ENCODE measurements around the gene NDFIP2. TPM values are rescaled to one million over a fixed set of nuclear protein-coding genes. Genes with fewer than 3 reads are reported as not detected.

NDFIP2 gene
- total RNA-seq, 1 experiment from 2014 or later: 26.9 TPM

DNA sequence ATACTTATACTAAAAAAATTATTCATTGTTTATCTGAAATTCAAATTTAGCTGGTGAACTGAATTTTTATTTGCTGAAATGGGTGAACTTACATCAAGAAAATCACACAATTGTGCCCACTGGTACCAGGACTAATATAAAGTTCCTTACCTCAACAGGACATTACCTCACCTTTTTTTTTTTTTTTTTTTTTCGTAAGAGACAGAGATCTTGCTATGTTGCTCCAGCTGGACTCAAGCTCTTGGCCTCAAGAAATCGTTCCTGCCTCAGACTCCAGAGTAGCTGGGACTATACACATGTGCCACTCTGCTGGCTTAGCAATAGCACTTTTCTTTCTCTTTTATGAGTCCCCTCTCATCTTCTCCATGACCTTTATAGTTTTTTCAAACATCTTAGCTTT is 22.5 kb upstream of the NDFIP2 start:
- no peak for DNase-seq (ENCODE audit: low spot score)

DNA sequence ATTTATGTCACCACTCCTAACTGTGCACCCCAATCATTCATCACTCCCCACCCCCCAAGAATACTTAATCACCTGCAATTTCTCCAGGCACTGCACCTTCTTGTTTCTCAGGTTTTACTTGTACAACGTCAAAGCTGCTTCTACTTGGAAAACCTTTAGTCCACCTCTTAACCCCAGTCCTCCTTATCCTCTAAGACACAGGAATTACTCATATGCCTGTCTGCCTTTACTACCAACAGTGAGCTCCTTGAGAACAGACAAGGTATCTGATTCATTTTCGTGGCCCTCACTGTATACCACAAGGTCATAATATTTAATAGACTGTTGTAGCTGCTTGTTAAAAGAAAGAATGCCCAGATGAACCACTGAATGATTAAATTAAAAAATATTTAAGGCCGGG is 21.0 kb upstream of the NDFIP2 start:
- no peak for DNase-seq (ENCODE audit: low spot score)

DNA sequence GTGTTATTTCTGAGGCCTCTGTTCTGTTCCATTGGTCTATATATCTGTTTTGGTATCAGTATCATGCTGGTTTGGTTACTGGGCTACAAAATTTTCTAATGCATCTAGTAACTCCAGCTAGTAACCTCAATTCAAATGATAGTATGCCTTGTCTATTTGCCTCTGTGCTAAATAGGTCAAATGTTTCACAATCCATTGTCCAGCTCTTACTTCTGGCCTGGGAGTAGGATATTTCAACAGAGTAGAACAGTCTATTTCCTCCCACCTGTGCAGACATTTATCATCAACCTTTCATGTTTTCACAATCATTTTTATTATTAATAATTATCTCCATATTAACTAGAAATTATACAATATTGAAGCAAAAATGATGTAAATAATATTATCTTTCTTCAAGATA is 18.1 kb upstream of the NDFIP2 start:
- DNase-seq (ENCODE audit: low spot score): no peak

DNA sequence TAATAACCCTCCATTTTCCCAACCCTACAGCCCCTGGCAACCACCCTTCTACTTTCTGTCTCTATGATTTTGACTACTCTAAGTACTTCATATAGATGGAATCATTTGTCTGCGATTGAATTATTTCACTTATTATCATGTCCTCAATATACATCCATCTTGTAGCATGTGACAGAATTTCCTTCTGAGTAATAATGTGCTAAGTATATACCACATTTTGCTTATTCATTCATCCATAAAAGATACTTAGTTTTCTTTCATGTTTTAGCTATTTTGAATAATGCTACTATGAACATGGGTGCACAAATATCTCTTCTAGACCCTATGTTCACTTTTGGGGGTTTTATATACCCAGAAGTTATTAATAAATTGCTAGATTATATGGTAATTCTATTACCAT is 17.4 kb upstream of the NDFIP2 start:
- no peak for DNase-seq (ENCODE audit: low spot score)

DNA sequence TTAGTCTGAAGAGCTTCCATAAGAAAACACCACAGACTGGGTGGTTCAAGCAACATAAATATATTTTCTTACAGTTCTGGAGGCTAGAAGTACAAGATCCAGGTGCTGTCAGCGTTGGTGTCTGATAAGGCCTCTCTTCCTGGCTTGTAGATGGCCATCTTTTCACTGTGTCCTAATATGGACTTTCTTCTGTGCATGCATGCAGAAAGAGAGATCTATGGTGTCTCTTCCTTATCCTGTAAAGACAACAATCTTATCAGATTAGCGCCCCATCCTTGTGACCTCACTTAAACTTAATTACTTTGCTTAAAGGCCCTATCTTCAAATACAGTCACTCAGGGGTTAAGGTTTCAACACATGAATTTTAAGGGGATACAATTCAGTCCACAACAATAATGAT is 14.1 kb upstream of the NDFIP2 start:
- no peak for DNase-seq (ENCODE audit: low spot score)

DNA sequence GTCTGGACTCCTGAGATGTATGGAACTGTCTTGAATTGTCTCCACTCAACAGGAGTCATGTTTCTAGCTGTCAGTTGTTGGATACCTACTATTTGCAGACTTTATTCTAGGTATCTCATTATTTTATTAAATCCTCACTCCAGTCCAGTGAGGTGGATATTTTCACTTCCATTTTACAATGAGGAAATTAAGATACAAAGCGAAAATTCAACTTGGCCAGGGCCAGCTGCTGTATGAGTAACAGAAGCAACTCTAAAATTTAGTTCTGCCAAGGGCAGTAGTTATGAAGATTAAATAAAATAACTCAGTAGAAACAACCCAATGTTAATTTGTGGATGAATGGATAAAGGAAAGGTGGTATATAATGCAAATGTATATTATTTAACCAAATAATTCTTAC is 12.6 kb upstream of the NDFIP2 start:
- no peak for DNase-seq (ENCODE audit: low spot score)

DNA sequence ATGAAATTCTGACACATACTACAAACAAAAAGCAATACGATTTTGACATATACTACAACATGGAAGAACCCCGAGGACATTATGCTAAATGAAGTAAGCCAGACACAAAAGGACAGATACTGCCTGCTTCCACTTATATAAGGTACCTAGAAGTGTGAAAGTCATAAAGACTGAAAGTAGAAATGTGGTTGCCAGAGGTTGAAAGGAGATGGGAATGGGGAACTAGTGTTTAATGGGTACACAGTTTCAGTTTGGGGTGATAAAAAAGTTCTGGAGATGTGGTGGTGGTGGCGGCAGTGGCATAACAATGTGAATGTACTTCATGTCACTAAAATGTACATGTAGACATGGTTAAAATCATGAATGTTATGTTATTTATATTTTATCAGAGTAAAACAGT is 12.1 kb upstream of the NDFIP2 start:
- DNase-seq (ENCODE audit: low spot score): no peak

DNA sequence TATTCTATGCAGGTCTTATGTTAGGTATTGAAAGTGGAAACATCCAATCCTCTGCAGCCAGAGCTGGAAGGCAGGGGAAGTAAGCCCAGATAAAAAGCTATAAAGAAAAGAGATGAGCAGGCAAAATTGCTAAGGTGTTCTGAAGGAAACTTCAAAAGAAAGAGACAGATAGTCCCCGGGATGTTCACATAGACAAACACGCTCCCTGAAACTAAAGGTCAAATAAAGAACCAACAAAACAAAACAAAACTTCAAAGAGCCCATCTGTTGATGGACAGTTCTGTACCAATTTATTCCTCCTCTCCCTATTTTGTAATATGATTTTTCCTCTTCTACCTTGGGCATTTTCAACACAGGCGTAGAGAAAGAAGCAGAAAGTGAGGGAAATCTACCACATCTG is 11.3 kb upstream of the NDFIP2 start:
- no peak for DNase-seq (ENCODE audit: low spot score)

DNA sequence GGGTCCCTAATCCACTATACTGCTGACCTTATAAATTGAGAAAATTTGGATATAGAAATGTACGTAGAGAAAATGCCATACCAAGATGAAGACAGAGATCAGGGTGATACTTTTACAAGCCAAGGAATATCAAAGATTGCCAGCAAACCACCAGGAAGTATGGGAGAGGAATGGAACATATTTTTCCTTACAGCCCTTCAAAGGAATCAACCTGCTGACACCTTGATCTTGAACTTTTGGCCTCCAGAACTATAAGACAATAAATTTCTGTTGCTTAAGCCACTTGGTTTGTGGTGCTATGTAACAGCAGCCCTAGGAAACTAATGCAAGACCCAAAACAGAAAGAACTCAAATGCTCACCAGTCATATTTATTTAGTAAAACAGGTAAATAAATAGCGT is 10.3 kb upstream of the NDFIP2 start:
- no peak for DNase-seq (ENCODE audit: low spot score)

DNA sequence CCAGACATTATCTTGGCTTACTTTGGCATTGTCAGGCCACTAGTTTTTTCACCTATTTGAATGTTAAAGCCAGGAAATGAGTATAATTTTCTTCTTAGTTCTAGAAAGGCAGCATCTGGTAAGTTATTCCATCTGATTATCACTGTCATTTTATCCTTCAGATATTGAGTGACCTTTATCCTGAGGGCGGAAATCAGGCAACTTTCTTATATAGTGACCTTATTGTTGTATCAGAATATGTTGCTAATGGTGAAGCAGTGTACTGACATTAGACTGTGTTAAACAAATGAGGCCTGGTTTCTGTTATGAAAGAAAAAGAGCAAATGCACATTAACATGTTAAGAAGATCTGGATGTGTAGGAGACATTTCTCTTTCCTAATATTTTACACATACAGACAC is 5.4 kb upstream of the NDFIP2 start:
- DNase-seq (ENCODE audit: low spot score): no peak

DNA sequence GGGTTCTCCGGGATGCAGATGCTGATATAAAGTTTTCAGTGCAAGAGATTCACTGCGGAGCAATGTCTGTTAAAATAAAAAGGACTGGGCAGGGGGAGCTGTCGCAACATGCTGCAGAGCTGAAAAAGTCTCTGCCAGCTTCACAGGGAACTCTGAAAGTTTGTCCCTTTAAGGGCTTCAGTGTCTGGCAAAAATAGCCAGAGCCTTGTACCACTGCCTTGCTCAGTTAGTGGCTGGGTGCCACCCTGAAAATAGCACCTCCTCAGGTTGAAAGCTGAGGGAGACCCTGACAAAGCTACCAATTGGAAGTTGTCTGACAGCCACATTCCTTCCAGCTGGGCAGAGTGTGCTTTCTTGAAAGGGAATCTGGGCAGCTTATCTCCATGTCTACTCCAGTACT is 3.0 kb upstream of the NDFIP2 start:
- no peak for DNase-seq (ENCODE audit: low spot score)

DNA sequence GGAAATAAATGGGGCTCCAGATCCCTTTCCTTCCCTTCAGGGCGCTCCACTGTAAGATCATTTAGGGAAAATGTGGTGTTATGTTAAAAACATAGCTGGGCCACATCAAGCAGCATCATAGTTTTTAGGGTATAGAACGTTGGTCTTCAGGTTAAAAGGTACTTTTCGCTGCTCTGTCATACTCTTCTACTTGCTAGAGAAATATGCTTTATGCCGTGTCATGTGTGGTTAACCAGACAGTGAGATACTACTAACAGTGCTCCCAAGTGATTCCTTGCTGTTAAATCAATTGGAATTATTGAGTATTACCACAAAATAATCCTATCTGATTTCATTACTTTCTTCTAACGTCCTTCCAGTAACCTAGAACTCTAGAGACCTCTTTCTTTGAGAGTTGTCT is 1.1 kb upstream of the NDFIP2 start:
- no peak for DNase-seq (ENCODE audit: low spot score)

DNA sequence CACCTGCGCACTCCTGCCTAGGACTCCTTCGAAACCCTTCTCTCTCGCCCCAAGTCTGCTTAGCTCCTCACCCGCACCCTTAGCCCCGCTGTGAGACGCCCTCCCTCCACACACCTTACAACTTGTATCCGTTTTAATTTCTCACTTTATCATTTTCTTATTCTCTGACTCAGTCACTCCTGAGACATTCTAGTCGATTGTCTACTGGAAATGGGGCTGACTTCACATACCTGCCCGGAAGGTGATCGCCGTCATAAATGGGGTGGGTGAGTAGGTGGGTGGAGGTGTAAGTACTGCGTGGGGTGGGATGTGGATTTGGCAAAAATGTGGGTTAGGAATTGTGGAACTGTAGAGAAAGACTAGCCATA is 714 bp downstream of the NDFIP2 start:
- DNase-seq (ENCODE audit: low spot score): peak; percentile 71

DNA sequence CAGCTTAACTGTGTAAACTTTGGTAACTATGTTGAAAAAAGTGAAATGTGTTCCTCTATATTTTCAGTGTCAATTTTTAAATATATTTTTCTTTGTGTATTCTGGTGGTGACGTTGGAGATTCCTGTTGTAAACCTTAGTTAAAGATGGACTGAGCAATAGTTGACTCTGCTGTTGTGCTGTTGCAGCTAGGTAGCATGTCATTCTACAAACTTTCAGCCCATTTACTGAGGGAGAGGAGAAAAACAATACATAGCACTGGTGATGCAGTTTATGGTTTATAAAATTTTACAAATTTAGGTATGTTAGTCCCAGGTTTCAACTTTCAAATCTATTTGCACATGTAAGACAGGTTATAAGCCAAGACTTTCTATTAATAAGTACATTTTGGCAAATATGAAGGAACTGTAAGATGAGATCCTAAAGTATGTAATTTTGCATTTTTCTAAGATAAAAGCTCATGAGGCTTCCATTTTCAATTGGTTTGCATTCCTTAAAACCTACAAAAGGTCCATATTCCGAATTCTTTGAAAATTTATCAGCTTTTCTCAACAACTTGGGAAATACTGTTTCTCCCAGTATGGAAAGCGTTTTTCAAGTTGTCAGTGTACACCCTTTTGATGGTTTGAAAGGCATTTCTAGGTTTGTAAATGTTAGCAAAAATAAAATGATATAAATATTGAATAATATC is 1.5 kb downstream of the NDFIP2 start:
- peak; percentile 38 for DNase-seq (ENCODE audit: low spot score)

DNA sequence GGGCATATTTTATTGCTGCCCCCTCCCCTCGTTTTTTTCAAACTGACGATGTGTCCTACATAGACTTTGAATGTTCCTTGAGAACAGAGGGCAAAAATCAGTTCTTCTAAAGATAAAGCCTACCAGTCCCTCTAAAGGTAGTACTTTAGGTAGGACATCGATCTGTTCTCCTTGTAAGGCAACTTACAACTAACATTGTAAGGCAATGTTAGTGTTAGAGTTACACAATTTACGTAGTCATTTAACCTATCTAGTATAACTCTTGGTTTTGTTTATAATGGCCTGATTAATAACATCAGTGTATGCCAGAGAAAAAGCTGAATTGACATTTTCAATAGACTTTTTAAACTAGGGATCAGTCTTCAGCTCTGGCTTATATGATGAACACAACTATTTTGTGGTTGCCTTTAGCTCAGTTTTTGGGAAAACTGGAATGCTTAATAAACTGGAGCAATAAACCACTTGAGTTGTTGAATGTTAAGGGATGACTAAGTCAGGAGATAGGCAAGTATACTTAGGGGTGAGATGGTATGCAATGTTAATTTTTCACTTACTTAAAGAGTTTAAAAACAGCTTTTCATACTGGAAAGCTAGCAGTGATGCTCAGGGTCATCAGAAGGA is 2.2 kb downstream of the NDFIP2 start:
- DNase-seq (ENCODE audit: low spot score): no peak

DNA sequence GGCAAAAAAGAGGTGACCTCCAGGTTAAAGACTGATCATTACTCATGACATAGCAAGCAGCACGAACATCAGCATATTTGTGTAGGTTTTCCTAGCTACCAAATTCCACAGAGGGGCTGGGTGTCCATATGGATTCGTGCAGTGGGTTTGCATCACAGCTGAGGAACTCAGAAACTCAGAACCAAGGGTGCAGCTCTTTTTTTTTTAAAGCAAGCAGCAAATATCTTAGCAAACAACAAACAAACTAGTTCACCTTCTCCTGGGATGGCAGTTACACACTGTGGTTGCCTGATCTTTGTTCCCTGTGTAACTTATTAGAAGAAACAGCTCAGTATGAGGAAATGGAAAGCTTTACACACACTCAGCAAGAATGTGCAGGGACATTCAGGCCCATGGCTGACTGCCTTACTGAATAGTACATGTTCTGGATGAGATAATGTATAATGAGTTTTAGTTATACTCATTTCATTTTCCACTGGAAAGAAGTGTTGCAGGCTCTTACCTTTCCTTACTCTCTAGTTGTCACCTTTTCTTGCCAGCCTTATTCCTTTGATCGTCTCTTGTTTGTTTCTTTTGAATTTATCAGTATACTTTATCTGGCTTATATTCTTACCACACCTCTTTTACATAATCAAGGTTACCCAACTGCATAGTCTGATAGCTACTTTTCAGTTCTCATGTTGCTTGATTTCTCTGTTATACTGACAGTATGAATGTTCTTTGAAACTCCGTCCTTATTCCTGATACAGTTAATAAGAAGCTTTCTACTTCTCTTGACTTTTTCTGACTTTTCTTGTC is 4.3 kb downstream of the NDFIP2 start:
- DNase-seq (ENCODE audit: low spot score): peak; percentile 80

DNA sequence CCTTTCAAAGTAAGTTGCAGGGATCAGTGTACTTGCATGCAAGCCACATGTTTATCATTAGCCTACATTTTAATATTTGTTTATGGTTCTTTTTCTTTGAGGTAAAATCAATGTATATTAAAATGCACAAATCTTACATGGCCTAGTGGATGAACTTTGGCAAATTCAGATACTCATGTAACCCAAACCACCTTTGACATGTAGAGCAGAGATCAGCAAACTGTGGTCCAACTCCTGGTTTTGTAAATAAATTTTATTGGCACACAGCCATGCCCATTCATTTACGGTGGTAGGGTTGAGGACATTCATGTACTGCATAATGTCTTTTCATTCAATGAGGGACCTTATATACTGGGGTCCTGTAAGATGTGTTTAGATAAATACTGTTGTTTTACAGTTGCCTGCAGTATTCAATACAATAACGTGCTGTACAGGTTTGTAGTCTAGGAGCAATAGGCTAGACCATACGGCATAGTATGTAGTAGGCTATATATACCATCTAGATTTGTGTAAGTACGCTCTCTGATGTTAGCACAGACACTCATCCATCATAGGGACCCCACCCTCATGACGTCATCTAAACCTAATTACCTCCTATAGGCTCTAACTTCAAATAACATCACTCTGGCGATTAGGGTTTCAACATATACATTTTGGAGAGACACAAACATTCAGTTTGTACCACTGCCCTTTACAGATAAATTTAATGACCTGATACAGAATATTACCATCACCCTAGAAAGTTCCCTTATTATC is 5.7 kb downstream of the NDFIP2 start:
- no peak for DNase-seq (ENCODE audit: low spot score)

DNA sequence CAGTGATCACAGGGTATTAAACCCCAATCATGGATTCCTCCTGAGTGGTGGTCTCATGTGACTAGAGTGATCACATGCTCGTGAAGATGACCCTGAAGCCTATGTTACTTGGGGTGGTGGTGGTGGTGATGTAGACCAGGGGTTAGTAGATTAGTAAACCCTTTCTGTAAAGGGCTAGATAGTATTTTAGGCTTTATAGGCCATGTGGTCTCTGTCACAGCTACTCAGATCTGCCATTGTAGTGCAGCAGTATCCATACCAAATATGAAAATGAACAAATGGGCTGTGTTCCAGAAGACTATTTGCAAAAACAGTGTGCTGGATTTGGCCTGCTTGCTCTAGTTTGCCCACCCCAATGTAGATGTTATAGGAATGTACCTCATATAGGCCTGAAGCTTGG is 9.4 kb downstream of the NDFIP2 start:
- no peak for DNase-seq (ENCODE audit: low spot score)

DNA sequence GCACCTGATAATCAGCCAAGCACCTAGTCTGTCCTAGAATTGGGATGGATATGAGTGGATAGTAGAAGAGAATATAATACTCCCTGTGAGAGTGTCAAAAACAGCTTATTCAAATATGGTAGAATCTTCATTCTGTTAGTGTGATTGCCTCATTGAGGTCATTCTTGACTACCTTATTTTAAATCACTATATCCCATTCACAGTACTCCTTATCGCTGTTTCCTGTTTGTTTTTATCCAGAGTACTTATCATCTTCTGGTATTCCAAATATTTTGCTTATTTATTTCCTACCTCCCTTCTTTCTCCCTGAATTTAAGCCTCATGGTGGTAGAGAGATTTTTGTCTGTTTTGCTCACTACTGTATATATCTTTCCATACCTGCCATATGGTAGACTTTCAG is 9.9 kb downstream of the NDFIP2 start:
- DNase-seq (ENCODE audit: low spot score): no peak

DNA sequence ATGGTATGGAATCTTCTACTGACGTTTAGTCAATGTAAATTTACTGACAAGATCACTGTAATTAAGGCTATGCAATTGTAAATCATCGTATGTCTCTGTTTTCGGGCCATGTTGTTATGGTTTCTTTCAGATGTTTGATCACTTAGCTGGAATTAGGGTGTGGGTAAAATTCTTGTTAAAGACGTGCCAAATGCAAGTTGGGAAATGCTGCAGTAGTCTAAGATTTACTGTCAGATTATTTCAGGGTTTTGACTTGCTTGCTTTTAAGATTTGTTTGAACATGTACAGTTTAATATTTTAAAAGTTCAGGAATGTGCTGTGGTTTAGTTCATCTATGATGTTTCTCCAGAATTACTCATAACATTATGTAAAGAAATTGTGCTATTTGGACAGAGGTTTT is 10.8 kb downstream of the NDFIP2 start:
- DNase-seq (ENCODE audit: low spot score): peak; percentile 20

DNA sequence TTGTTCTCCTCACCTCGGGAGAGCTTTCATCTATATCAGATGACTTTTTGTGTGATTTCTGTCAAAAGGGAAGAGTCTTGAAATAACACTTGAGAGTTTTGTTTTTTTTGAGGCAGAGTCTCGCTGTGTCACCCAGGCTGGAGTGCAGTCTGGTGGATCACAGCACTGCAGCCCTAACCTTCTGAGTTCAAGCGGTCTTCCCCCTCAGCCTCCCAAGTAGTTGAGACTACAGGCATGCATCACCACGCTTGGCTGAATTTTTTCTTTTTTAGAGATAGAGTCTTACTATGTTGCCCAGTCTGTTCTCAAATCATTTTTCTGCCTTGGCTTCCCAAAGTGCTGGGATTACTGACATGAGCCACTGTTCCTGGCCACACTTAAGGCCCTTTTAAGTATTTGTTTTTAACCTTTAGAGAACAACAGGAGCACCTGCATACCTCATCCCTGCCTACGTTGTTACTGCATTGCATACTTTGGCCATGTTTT is 11.4 kb downstream of the NDFIP2 start:
- DNase-seq (ENCODE audit: low spot score): no peak

DNA sequence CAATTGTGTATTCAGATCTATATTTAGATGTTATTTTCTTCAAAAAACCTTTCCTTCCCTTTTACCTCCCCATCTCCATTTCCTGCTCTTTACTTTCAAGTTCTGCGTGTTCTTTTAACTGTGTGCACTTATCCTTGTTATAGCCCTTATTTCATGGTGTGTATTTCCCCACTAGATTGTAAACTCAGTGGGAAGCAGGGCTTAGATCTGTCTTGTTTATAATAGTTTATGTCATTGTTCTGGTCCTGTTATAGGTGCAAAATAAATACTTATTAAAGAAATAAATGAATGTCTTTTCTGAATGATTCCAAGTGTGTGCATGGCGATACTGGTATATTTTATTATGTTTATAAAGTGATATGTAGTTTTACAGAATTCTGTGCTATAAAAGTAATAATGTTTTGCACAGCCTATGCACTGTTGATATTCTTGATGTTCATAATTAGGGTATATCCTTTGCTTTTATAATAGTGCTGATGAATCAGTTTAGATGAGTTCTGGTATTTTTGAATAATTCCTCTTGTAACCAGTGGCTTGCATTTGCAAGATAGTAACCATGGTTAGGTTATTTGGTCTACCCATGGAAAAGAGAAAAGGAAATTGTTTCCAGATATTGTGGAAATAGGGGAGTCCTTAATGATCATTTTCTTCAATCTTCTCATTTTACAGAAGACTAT is 12.1 kb downstream of the NDFIP2 start:
- DNase-seq (ENCODE audit: low spot score): no peak

Measured in HT-29 (cell line).